Fibroblast of pulmonary artery (primary cell): ENCODE measurements around the gene FOXN3.

Source experiments
- DNase-seq: peaks from one replicate; pipeline ENCODE4 v3.0.0-alpha.2; 2010; ENCODE audit warnings: low read depth
- H3K4me3 ChIP-seq: replicated peaks from 2 replicates; pipeline ENCODE4 v1.5.1; 2011; ENCODE audit warnings: low read depth, mild to moderate bottlenecking, control low read depth, low read length, moderate library complexity
- CTCF ChIP-seq: IDR thresholded peaks from 2 replicates; pipeline ENCODE4 v1.5.1; 2011; ENCODE audit warnings: mild to moderate bottlenecking, control low read depth, low read length, inconsistent platforms; ENCODE audit errors: missing control alignments

The FOXN3 gene

GRCh38 chr14:89370781-89371180 is 46.3 kb downstream of the FOXN3 start:
- no peak for DNase-seq
- TF ChIP-seq CTCF: no peak
- no peak overlapping the region for H3K4me3 ChIP-seq

DNA sequence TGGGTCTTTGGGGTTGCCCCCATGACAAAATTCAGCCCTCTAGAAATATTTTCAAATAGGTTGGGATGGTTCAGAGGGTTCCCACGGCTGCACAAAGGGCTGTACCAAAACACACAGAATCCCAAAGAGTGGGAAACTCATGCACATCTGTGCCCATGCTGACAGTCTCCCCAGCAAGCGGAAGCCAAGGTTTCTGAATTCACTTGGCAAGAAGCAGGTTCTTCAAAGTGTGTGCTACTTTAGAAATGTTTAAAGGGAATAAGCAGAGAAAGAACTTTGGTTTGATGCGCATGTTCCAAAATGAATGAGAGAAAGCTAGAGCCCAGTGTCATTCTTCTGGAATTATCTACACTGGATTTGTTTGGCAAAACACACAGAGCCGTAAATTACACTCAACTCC is 46.7 kb downstream of the FOXN3 start:
- H3K4me3 ChIP-seq: no peak overlapping the region
- no peak for TF ChIP-seq CTCF
- DNase-seq: no peak

- H3K4me3 ChIP-seq: no peak overlapping the region
- TF ChIP-seq CTCF: no peak
- no peak for DNase-seq
Measured at GRCh38 chr14:89369656-89370055, 47.4 kb downstream of the FOXN3 start.

DNA sequence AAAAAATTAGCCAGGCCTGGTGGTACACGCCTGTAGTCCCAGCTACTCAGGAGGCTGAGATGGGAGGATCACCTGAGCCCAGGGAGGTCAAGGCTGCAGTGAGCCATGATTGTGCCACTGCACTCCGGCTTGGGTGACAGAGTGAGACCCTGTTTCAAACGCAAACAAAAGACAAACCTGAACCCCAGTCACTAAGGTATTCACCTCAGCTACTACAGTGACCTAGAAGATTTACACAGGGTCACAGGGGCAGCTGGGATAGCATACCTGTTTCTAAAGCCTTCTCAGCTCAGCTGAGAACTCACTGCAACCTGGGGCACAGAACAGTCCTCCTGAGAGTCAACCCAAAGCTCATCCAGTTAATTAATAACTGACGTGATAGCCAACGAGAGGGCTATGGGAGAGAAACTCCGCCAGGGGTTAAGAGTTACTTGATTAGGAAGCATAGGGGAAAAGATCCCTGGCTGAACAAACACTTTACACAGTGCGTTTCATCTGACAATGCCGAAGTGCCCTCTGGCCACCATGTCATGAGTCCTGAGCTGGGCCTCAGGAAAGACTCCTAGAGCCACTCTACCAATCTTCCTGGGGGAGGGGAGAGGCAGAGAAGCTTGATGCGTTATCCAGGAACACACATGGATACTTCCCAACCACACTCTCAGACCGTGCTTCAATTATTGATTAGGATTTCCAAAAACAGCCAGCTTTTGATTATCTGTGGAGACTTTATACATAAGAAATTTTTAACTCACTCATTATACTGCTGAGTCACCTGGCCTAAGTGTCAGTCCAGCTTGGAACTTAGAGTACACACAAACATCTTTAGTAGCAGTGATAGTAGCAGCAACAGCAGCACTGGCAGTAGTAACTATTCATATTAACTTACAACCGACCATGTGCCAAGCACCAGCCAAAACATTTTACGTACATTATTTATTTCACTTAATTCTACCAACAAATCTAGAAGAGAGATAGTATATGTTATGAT is 48.2 kb downstream of the FOXN3 start:
- no peak overlapping the region for H3K4me3 ChIP-seq
- no peak for TF ChIP-seq CTCF
- DNase-seq: no peak

DNA sequence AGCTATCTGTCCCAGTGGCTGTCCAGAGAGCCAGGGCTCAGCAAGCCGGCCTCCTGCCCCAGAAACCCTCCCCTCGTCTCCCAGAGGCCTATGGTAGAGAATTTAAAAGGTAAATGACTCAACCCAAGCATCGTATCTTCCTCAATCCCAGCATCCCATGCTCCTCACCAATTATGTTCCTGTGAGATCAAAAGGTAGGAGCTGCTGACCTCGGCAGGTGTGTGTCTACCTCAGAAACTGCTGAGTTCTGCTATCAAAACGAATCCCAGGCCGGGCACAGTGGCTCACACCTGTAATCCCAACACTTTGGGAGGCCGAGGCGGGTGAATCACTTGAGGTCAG is 49.3 kb downstream of the FOXN3 start:
- H3K4me3 ChIP-seq: no peak overlapping the region

GRCh38 chr14:89366864-89367778 is 49.9 kb downstream of the FOXN3 start:
- TF ChIP-seq CTCF: no peak
- no peak overlapping the region for H3K4me3 ChIP-seq
- DNase-seq: no peak

More for the DNA sequence above, 49.3 kb downstream of the FOXN3 start:
- no peak for DNase-seq
- TF ChIP-seq CTCF: no peak
